ENCODE measurements around the gene MRPL30. TPM values are rescaled to one million over a fixed set of nuclear protein-coding genes. Genes with fewer than 3 reads are reported as not detected.
"Not testable (repeated sequence)": the region's sequence is repeated elsewhere in the genome, so short reads cannot be mapped to it uniquely, and the experiment has no call there.

The MRPL30 gene
- 53.2 TPM for total RNA-seq

DNA sequence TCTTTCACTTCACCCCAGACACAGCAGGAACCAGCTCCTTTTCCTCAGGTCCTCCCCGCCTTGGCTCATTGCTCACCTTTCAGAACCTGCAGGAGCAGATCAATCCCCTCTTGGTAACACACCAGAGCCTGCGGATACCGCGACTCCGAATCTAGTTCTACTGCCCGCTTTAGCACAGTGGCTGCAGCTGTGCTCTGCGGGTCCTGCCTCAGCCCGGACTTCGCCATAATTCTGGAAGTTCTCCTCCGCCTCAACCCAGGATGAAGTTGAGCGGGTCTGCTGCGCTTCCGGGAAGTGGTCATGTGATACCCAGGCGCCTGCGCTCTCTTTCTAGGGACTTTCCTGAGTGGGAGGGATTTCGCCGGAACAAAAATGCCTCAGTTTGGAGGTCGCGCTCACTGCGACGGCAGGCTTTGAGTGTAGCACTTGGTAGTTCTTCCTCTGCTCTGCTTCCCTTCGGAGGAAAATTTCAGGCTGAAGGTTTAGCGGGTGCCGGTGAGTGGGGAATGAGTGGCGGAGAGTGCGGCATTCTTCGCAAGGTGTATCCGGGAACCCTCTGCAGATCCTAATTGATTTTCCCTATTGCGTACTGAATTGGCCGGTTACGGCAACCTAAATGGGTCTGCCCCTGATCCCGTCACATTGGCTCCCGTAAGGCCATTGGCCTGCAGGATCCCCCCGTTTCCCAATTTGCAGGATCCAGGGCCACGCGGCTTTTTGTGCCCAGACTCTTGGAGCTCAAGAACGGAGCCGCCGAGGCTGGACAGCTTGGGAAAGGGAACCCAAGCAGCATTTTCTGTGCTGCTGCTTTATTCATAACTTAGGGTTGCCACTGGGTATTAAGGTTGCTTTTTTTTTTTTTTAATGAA, at the start of gene MRPL30, which contains the start of gene MITD1:
Gene MRPL30 (plus strand): TSS at position 430 of the 869 bp plus-strand sequence. CDS start 5,020 bp downstream, outside the sequence.
Gene MITD1 (minus strand): TSS at position 304 of the 869 bp plus-strand sequence. CDS start 77 bp downstream, at position 227.
- peak; percentile 99 for DNase-seq

- not testable (repeated sequence) for DNase-seq
These were observed 45.9 kb upstream of the MRPL30 start for GRCh38 chr2:99135044-99135556.

- no peak for DNase-seq
These were observed 42.0 kb upstream of the MRPL30 start for GRCh38 chr2:99139003-99139402.

GRCh38 chr2:99140056-99140859, 40.7 kb upstream of the MRPL30 start:
- DNase-seq, result no peak

- no peak for DNase-seq
These were observed 40.2 kb upstream of the MRPL30 start for GRCh38 chr2:99140860-99141109.

GRCh38 chr2:99141110-99142108, 39.6 kb upstream of the MRPL30 start, which contains the start of gene C2orf15:
Gene C2orf15, plus strand, starts transcription at chr2:99141707. Its CDS starts 8,852 bp downstream, at chr2:99150559.
- peak; percentile 97 for DNase-seq

DNA sequence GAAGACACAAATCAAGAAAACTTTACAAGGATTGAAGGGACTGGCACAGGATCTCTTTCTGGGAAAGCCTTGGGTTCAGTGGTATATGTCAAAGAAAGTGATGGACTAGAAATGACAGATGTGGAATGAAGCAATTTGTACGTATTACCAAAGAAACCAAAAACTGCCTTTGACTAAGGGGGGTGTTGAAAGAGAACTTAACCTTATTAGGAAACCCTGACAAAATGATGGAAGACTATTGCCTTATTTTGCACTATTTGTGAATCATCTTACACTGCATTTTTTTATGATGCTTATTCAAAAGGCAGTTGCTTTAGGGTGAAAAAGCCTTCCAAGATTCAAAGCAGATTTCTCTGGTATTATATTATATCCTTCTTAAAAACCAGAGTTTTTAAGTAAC, 30.3 kb upstream of the MRPL30 start:
- DNase-seq, result no peak

DNA sequence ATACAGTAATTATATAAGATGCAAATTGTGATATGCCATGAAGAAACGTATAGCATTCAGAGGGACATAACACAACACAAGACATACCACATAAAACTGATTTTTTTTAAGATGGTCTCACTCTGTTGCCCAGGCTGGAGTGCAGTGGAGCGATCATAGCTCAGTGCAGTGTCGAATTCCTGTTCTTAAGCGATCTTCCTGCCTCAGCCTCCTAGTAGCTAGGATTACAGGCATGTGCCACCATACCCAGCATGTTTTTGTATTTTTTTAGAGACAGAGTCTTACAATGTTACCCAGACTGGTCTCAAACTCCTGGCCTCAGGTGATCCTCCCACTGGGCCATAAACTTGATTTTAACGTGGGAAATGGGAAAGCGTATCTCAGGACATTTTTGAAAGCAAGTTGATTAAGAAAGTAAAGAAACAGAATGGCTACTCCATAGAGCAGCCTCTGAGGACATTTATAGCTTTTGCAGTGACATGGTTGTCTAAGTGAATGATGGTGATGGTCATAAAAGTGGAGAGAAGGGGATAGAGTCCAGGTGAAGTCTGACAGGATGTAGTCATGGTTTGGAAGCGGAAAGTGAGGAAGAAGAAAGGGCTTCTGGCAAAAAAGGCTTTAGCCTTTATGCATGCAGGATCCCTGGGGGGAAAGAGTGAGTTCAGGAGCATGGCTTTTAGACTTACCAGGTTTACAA, 28.6 kb upstream of the MRPL30 start:
- no peak for DNase-seq

GRCh38 chr2:99153921-99154604, 26.9 kb upstream of the MRPL30 start:
- DNase-seq, result no peak

- peak; percentile 97 for DNase-seq
These were observed 26.1 kb upstream of the MRPL30 start, which contains the start of the genes LIPT1 and TSGA10 for GRCh38 chr2:99154643-99155536. Gene LIPT1, plus strand, starts transcription at chr2:99154967. Its CDS starts 6,991 bp downstream, at chr2:99161958. Gene TSGA10, minus strand, starts transcription at chr2:99154942. Its CDS starts 45,503 bp downstream, at chr2:99109439.

DNA sequence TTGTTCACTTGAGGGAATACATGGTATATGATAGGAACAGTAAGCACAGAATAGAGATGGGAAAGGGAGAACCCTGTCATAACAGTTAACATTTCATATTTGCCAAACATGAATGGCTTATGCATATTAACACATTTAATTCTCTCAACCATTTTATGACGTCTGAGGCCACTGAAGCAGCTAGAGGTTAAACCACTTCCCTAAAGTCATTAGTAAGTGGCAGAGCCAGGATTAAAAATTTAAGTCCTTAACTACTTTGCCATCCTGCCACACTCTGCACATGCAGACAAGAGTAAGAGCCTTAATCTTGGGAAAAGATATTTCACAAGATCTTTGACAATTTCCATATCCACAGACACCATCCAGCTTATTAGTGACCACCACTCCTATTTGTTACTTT, 24.1 kb upstream of the MRPL30 start:
- DNase-seq, result no peak

DNA sequence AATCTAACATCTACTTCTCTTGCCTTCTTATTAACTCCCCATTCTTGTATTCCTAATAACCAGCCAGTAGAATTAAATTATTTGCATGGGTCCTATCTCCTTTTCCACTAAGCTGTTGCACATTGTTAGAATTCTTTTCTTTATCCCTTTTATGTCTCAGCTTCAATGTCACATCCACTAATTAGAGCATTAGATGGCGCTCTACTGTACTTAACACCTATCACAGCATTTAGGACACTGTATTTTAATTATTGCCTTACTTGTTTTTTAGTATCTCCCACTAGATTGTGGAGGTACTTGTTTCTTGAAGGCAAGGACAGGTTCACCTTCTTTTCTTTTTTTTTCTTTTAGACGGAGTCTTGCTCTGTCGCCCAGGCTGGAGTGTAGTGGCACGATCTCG, 22.4 kb upstream of the MRPL30 start:
- DNase-seq, result no peak

GRCh38 chr2:99159594-99159993, 21.4 kb upstream of the MRPL30 start:
- DNase-seq, result no peak

DNA sequence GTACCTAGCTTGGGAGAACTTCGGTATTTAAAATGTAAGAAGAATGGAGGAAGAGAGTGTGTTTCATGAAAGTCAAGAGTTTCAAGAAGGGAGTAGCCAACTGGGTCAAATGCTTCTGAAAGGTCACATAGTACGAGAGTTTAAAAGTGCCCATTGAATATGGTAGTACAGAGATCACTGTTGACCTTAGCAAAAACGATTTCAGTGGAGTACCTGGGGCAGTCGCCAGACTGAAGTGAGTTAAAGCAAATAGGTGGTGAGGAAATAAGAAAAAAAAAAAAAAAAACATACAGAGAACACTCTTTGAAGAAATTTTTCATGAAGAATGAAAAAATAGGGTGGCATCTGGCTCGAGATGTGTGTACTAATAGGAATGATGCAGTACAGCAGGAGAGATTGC, 14.8 kb upstream of the MRPL30 start:
- no peak for DNase-seq

DNA sequence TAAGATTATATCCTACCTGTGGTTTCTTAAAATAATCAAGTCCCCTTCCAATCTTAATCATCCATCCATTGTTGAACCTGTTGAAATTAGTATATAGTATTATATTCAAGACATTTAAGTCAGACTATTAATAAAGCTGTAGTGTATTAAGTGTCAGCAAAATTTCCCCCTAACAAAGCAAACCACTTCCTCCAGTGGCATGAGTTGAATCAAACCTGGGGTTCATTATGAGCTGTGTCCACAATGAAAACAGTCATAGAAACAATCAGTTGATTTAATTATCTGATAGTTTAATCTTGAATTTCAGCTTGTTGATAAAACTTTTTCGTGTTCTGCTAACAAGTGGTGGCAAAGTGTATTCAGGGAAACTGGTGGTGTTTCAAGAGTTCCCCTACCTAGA, 11.4 kb upstream of the MRPL30 start:
- no peak for DNase-seq

DNA sequence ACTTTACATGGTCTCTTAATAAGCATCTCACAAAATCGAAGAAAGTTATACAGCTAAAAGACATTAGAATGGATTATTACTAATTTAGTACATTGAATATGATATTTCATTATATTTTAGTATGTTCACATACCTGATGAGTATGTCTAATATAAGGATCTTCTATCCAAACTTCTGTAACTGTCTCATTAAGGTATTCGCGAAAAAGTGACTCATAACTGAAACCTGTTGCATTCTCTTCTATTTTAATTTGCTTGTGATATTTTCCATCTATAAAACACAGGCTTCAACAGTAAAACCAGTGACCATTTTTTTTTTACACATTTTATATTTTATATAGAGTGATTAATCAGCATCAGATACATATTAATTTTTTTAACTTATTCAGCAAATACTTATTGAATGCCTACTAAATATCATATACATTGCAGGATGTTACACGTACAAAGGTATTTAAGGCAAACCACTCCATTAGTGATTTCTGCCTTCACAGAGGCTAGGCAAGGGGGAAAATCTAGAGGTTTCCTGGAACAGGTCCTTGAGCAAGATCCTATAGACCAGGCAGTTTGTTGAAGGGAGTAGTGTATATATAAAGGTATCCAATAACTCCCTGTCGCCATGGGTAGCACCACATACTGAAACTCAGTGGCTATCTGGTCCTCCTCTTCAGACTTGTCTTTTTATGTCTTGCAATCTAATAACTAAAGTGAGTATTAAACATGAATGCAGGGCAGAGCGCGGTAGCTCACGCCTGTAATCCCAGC, 9.4 kb upstream of the MRPL30 start:
- no peak for DNase-seq

DNA sequence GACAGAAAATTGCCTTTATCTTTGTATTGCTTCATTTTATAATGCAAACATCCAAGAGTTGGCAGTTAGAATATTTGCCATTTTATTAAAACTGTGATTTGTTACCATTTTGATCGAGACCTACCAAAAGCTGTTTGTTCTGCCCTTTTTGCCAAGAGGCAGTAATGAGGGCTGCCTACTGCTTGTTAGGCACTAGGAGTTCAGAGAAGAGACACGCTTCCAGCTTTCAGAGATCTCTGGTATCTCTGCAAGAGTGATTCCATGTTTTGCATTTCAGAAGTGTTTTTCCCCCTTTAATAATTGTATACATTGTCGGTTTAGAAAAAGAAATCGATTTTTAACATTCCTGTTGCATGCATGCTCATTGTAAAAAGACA, 628 bp downstream of the MRPL30 start:
- DNase-seq, result no peak

- DNase-seq, result no peak
These were observed 2.0 kb downstream of the MRPL30 start for GRCh38 chr2:99183025-99183424.

Measured in tongue (tissue), 2 donors.